HG03139 (cell line): ENCODE data around the gene PEX11G.

Experiments used
- ATAC-seq: cut with Tn5 transposase; IDR thresholded peaks from one replicate; pipeline ENCODE4 v1.9.1; 2021; ENCODE audit not compliant: unreplicated experiment

PEX11G gene

DNA sequence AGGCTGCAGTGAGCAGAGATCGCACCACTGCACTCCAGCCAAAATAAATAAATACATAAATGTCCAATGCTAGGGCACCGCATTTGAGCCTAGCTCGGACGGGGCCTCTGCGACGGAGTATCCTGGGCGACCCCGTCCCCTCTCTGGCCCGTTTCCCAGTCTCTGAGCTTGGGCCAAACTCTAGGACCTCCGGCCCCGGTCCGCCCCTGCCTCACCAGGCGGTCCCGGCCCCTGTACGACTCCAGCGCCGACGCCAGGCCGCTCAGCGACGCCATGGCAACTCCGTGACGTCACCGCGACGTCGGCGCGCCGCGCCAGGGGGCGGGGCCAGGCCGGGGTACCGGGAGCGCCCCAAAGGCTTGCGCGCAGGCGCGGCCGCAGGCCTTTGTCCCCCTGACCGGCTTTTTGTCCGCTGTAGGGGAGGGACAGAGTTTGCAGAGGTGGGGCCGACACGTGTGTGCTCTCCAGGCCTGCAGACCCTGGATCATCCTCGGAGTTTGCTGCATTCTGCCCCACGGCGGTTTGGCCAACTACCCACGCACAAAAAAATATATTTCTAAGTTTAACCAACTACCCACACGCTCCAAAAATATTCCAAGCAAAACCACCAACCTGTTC is at the start of gene PEX11G:
Gene PEX11G (minus strand): TSS at position 300 of the 618 bp plus-strand sequence. CDS start 25 bp downstream, at position 275.
- ATAC-seq, result no peak

DNA sequence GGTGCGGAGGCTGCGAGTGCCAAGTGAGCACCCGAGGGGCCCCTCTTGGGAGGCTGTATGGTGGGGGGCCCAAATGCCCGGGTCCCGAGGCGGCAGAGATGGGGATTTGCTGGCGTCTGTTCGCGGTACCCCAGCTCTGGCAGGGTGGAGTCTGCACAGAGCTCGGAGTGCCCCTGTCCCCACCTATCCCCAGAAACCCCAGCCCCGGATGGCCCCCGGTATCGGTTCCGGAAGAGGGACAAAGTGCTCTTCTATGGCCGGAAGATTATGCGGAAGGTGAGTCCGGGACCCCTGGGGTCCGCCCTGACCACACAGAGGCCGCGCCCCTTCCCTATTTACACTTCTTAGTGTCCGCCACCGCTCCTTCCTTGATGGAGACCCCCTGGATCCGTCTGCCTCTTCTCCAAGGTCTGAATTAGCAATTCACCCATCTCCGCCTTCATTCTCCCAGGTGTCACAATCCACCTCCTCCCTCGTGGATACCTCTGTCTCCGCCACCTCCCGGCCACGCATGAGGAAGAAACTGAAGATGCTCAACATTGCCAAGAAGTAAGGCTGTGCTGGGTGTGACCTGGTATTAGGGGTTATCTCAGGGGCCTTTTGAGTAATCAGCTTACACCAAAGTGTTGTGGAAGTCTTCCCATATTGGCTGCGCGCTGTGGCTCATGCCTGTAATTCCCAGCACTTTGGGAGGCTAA is 47.3 kb upstream of the PEX11G start:
- ATAC-seq, result no peak

DNA sequence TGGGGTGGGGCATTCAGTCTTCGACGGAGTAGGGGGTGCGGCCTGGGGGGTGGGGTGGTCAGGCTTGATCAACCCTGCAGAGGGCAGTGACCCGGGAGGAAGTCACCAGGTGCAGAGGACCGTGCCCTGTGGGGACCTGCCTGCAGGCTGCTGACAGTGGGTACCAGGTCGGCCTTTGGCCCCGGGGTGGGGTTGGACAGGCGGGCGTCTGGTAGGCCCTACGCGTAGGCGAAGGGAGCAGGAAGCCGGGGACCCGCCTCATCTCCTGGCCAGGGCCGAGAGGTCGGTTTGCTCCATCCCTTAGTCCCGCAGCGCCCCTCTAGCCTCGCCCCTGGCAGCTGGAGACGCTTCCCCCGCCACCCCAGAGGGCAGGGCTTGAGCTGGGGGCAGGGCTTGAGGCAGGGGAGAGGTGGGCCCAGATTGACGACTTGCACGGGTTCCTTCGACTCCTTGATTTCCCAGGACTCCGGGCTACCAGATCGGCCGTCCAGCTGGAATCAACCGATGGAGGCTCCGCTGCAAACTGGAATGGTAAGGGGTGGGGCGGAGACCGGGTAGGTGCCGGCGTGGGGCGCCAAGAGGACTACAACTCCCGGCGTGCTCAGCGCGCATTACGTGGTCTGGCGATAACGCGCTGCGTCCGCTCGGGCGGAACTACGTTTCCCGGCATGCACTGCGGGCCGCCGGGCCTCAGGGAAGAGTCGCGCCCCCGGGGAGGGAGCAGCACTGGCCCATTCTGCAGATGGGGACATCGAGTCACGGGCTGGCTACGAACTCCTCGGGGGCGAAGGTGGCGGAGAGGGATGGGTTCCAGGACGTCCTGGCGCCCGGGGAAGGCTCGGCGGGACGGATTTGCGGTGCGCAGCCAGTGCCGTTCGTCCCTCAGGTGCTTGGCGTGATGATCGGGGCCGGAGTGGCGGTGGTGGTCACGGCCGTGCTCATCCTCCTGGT is 46.5 kb upstream of the PEX11G start, which contains the start of gene PNPLA6:
Gene PNPLA6 (plus strand): TSS at position 671 of the 951 bp plus-strand sequence. CDS start 72 bp downstream, at position 743.
- ATAC-seq, result peak; percentile 35

DNA sequence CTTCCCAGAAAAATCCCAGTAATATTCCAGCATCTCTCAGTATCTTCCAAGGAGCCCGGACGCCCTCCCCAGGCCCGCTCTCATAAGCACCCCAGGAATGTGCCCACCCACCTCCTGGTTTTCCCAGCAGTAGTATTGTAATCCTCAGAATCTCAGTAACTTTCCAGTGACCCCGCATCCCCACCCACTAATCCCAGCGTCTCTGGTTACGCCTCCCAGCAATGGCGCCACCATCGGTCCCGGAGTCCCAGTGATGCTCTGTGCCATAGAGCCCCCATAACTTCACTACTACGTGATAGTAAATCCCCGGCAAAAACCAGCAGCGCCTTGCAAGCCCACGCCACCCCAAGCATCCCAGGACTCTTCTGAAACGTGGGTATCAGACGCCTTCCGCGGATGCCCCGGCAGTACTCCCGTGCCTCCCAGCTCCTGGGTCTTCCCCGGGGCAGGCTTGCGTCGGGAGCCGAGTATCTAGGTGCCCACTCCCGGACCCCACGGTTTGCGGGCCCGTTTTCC is 45.8 kb upstream of the PEX11G start:
- ATAC-seq, result peak; percentile 14

DNA sequence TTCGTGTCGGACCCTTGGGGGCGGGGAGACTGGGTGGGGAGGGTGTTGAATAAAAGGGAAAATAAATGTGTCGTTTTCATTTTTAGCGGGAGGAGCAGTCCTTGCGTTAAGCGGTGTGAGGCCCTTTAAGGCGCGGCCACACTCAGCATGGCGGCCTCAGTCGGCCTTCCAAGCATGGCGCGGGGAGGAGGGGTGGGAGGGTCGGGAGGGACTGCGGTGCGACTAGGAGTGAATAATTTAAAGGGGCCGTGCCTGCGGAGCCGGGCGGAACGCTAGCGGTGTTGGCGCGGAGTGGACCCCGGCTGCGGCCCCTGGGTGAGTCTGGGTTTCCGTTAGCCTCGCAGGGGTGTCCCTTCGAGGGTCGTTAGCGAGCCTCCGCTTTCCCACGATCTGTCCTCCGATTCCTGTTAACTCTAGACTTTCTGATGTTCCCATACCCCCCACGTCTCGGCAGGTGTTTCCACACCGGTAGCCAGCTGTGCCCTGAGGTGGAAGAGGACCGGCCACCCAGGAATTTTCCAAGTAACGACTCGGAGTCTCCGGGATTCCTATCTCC is 45.2 kb upstream of the PEX11G start:
- no peak for ATAC-seq

DNA sequence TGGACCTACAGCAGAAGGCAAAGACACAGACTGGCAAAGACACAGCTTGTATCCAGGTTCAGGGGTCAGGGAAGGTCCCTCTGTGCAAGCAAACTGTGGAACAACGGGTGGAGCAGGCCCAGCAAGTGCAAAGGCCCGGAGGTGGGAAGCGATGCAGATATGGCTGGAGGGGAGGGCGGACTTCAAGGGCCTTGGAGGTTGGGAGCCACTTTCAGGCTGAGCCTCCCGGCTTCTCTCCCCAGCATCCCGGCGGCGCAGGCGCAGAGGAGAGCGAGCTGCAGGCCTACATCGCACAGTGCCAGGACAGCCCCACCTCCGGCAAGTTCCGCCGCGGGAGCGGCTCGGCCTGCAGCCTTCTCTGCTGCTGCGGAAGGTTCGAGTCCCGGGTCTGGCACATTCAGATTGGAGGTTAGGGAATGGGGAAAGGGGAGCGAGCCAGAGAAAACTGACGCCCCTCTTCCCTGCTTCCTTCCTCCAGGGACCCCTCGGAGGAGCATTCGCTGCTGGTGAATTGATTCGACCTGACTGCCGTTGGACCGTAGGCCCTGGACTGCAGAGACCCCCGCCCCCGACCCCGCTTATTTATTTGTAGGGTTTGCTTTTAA is 44.5 kb upstream of the PEX11G start:
- no peak for ATAC-seq

DNA sequence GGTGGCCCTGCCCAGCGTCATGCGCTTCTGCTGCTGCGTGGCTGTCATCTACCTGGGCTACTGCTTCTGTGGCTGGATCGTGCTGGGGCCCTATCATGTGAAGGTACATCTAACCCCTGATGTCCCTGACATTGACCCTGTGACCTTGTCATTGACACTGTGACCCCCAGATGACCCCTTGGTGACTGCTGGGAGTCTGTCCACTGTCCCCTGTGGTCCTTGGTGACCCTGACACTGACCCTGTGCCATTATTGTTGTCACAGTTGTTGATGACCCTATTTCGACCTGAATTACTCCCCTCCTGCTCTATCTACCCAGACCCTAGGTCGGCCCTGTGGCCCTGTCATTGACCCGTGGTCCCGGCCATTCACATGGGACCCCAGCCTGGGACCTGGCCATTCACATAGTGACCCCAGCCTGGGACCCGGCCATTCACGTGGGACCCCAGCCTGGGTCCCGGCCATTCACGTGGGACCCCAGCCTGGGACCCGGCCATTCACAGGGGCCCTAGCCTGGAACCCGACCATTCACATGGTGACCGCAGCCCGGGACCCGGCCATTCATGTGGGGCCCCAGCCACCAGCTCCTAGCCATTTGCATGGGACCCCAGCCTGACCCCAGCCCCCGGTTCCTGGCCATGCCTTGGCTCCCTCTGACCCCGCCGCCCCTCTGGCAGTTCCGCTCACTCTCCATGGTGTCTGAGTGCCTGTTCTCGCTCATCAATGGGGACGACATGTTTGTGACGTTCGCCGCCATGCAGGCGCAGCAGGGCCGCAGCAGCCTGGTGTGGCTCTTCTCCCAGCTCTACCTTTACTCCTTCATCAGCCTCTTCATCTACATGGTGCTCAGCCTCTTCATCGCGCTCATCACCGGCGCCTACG is 41.0 kb upstream of the PEX11G start:
- ATAC-seq, result no peak

DNA sequence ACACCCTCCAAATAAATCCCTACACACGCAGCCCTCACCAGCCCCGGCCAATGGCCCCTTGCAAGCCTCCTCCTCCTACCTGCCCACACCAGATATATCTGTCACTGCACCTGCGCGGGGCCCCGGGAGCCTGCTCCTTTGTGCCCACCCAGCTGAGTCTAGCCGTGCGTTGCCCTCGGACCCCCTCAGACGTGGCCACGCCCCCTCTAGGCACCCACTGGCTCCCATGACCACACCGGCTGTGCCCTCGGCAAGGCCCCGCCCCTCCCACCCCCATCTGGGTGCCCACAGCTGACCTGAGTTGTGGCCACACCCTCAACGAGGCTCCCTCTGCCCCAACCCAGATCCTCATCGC is 40.4 kb upstream of the PEX11G start:
- no peak for ATAC-seq

DNA sequence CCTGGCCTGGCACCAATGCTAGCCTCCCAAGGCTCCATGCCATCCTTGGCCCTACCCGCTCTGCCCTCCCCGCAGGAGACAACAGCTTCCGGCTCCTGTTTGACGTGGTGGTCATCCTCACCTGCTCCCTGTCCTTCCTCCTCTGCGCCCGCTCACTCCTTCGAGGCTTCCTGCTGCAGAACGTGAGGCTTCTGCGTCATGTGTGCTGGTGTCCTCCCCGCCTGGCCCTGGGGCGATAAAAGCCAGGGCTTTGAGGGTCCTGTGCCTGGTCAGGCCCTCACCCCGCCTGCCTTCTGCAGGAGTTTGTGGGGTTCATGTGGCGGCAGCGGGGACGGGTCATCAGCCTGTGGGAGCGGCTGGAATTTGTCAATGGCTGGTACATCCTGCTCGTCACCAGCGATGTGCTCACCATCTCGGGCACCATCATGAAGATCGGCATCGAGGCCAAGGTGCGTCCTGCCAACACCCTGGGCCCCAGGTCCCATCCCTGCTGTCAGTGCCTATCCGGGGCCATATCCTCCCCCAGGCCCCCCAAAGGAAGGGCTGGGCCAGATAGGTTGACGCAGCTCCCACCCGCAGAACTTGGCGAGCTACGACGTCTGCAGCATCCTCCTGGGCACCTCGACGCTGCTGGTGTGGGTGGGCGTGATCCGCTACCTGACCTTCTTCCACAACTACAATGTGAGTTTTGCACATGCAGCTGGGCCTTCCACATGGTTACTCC is 39.8 kb upstream of the PEX11G start:
- ATAC-seq, result no peak

DNA sequence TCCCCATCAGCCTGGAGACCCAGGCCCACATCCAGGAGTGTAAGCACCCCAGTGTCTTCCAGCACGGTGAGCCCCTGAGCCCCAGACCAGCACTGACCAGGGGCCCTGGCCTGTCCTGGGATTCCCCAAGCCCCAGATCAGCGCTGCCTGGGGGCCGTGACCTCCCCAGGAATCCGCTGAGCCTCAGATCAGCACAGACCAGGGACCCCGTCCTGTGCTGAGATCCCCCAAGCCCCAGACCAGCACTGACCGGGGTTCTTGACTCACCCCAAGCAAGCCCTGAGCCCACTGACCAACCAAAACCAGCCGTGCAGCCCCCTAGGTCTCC is 39.3 kb upstream of the PEX11G start:
- no peak for ATAC-seq

DNA sequence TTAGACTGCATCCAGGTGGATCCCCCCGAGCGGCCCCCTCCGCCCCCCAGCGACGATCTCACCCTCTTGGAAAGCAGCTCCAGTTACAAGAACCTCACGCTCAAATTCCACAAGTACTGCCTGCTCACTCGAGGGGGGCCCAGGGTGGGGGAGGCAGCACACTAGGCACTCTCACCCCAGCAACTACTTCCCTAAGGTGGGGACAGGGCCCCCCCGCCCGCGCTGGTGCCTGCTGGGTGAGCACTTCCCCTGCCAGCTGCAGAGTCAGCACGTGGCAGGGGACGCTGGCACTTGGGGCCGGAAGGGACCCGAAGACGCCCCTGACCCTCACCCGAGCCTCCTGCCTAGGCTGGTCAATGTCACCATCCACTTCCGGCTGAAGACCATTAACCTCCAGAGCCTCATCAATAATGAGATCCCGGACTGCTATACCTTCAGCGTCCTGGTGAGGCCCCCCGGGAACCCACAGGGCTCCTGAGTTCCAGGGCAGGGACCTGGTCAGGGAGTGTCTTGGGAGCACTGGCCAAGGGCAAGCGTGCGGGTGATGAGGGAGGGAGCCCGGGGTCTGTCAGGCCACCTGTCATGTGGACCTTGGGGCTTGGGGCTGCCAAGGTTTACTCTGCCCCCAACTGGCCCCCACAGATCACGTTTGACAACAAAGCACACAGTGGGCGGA is 38.8 kb upstream of the PEX11G start:
- ATAC-seq, result no peak

DNA sequence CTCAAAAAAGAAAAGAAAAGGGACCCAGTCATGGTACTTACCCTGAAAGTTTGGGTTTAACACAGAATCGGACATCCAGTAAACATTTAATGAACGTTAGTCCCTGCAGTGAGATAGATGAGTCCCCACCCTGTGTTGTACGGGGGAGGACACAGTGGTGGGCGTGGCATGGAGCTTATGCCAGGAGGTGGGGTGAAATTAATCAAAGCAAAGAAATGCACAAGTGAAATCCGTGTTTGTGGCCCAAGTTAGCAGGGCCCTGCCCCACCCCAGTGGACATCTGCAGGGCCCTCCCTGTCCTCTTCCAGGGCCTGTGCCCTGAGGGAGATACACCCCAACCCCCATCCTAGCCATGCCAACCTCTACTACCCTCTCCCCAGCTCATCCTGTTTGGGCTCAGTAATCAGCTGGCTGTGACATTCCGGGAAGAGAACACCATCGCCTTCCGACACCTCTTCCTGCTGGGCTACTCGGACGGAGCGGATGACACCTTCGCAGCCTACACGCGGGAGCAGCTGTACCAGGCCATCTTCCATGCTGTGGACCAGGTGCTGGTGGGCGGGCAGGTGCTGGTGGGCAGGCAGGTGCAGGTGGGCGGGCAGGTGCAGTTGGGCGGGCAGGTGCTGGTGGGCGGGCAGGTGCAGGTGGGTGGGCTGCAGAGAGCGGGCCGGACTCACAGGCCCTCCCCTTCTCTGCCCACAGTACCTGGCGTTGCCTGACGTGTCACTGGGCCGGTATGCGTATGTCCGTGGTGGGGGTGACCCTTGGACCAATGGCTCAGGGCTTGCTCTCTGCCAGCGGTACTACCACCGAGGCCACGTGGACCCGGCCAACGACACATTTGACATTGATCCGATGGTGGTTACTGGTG is 37.5 kb upstream of the PEX11G start:
- ATAC-seq, result no peak

DNA sequence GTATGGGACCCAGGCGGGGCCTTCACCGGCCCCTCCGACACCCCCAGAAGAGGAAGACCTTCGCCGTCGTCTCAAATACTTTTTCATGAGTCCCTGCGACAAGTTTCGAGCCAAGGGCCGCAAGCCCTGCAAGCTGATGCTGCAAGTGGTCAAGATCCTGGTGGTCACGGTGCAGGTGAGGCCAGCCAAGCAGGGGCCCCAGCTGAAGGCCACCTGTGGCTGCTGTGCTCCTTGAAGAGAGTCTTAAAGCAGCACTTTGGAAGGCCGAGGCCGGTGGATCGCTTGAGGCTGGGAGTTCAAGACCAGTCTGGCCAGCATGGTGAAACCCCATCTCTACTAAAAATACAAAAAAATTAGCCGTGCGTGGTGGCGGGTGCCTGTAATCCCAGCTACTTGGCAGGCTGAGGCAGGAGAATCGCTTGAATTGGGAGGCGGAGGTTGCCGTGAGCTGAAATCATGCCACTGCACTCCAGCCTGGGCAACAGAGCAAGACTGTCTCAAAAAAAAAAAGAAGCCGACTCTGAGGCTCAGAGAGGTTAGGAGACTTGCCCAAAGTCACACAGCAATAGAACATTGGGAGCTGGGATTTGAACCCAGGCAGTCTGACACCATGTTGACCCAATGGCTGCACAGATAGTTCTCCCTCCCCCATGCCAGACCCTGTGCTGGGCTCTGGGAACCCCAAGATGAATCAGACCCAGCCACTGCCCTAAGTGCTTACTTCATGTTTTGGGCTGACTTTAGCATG is 36.3 kb upstream of the PEX11G start:
- no peak for ATAC-seq

DNA sequence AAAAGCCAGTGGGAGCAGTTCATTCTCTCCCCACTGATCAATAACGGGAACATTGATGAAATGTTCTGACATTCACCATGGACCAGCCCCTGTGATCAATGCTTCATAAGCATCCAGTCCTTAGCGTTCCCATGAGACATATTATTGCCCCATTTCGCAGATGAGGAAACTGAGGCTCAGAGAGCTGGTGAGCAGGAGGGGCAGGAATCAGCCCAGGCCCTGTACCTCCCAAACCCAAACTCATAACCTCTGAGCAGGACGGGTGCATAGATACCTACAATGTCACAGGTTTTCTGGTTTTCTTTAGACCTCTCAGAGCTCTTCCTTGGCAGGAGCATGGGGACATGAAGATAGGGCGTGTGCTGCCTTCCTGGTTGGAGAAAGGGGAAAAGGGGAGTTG is 35.7 kb upstream of the PEX11G start:
- ATAC-seq, result no peak

DNA sequence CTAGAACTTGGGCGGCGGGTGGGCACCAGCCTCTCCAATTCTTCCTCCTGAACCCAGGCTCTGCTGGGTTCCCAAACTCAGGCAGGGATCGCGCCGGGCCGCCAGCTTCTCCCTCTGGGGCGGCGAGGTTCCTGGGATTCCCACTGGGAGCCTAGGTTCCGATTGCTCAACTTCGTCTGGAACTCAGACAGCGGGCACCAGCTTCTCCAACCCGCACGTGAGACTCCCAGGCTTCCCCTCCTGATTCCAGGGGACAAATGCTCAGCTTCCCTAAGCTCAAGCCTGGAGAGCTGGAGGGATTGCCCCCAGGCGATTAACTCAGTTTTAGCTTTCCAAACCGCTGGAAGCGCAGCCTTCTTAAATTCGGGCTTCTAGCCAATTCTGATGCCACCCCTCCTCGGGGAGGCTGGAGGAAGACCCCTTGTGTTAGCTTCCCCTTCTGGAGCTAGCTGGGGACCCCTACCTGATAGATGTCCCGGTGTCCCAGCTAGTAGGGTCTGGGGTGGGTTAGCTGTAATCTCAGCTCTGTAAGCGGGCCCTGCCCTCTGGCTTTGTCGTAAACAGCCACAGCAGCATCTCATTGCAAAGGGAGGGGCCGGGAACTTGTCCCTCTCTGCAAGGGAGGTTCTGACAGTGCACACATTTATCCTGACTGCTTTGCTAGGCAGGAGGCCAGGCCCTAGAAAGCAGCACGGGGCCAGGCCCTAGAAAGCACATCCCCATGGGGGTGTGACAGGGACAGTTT is 34.3 kb upstream of the PEX11G start:
- ATAC-seq, result no peak
